Esophagus muscularis mucosa (tissue), 4 donors: ENCODE measurements around the gene ZSCAN9.

Experiments
- CTCF ChIP-seq, 3 experiments: fragments of 200-600 bp in 2 of 3; fragments of 450-650 bp in 1 of 3; sonication (generic) in 2 of 3; IDR thresholded peaks; one replicate each; pipeline ENCODE4 v1.5.1; 2017 to 2019; ENCODE audit warnings: antibody characterized with exemption in 3 of 3, mild to moderate bottlenecking in 2 of 3, moderate library complexity in 1 of 3
- EP300 ChIP-seq: sonication (generic); formaldehyde crosslinking; IDR thresholded peaks from one replicate; pipeline ENCODE4 v1.6.1; 2017; ENCODE audit warnings: antibody characterized with exemption
- POLR2A ChIP-seq: fragments of 450-650 bp; IDR thresholded peaks from one replicate; pipeline ENCODE4 v1.6.1; 2017; ENCODE audit warnings: antibody characterized with exemption, moderate library complexity, mild to moderate bottlenecking, low read depth
- POLR2AphosphoS5 ChIP-seq, 2 donors: sonication (generic); formaldehyde crosslinking; IDR thresholded peaks; one replicate each; pipeline ENCODE4 v1.6.1; 2017; ENCODE audit warnings: antibody characterized with exemption in 2 of 2

- TF ChIP-seq CTCF (IDR thresholded peaks at IDR 0.05) (no peak), POLR2AphosphoS5 (IDR thresholded peaks at IDR 0.05) (no peak), POLR2A (no peak), EP300 (no peak)
These were observed 14.6 kb downstream of the ZSCAN9 start for GRCh38 chr6:28239636-28240035.
